Activated T-helper 2 cell treated with anti-CD3 and anti-CD28 coated beads, Interferon-gamma antibody, Interleukin-2, Interleukin-4, amounts not matched to agents 10 μg/mL and 5 μg/mL and 100 μg/mL, durations not matched to agents 14 hours and 24 hours and 36 hours (primary cell): ENCODE data around the gene CMBL. TPM values are rescaled to one million over a fixed set of nuclear protein-coding genes. Genes with fewer than 3 reads are reported as not detected.

ENCODE experiments used
- total RNA-seq: library from RNA; stranded (reverse); gene quantifications from 2 replicates; pipeline ENCODE4 v1.2.3, GENCODE V29; 2022

Gene CMBL
- total RNA-seq, 1 donor from 2014 or later = 0.23 TPM

Other genes with a start within 250 kb of the CMBL start
- 24.0 and 25.8 TPM in 2 replicates for gene ATPSCKMT, start 58.0 kb downstream of the CMBL start, total RNA-seq
- gene CCT5, start 57.6 kb downstream of the CMBL start, total RNA-seq = 494 and 522 TPM in 2 replicates
- gene MARCHF6, start 45.8 kb upstream of the CMBL start, total RNA-seq = 111 and 116 TPM in 2 replicates
- gene ROPN1L, start 134.0 kb upstream of the CMBL start, total RNA-seq = 0.16 and 0.55 TPM in 2 replicates